Naive thymus-derived CD4-positive, alpha-beta T cell (primary cell): Measurements from ENCODE around the gene SKOR1. TPM values are rescaled to one million over a fixed set of nuclear protein-coding genes. Genes with fewer than 3 reads are reported as not detected.
A peak's percentile ranks its signal among the peaks of the same experiment; 100 is the strongest.

Experiments
- ATAC-seq: fragments of 150-1000 bp; cut with Tn5 transposase; 2 replicates; pipeline ENCODE4 v1.10.0; 2021; ENCODE audit warnings: mild to moderate bottlenecking, moderate library complexity
- CTCF ChIA-PET: fragments of 350-600 bp; sonication (Branson Sonifier 250); formaldehyde crosslinking; loops from one replicate; lab custom pipeline; 2021; ENCODE audit warnings: antibody characterized with exemption; lab: Charles Lee
- POLR2A ChIA-PET: fragments of 350-600 bp; sonication (Branson Sonifier 250); formaldehyde crosslinking; loops from one replicate; lab custom pipeline; 2021; ENCODE audit warnings: antibody characterized with exemption, inconsistent platforms; lab: Charles Lee
- DNase-seq, 9 donors: peaks; one replicate each; pipeline versions ENCODE4 v3.0.0 to v3.0.0-alpha.2; 2020 to 2022; ENCODE audit warnings: mixed read lengths in 1 of 9
- H3K27ac ChIP-seq: one replicate; pipeline ENCODE4 v1.7.0; 2013; ENCODE audit warnings: mild to moderate bottlenecking, low read depth, low read length, moderate library complexity
- H3K27me3 ChIP-seq, 2 donors: one replicate each; pipeline ENCODE4 v1.7.0; 2013; ENCODE audit warnings: low read length in 2 of 2, mild to moderate bottlenecking in 2 of 2, moderate library complexity in 2 of 2; ENCODE audit not compliant: control insufficient read depth in 2 of 2, insufficient read depth in 2 of 2
- H3K36me3 ChIP-seq, 3 experiments: 1 replicate in 2 of 3; 2 replicates in 1 of 3; pipeline ENCODE4 v1.7.0; 2013; ENCODE audit warnings: low read length in 3 of 3, mild to moderate bottlenecking in 3 of 3, moderate library complexity in 1 of 3; ENCODE audit not compliant: insufficient read depth in 3 of 3, control insufficient read depth in 2 of 3
- H3K4me1 ChIP-seq, 2 donors: one replicate each; pipeline ENCODE4 v1.7.0; 2013; ENCODE audit warnings: low read length in 2 of 2, mild to moderate bottlenecking in 2 of 2, moderate library complexity in 1 of 2; ENCODE audit not compliant: control insufficient read depth in 2 of 2, insufficient read depth in 2 of 2
- H3K4me3 ChIP-seq: 2 replicates; pipeline ENCODE4 v1.7.0; 2013; ENCODE audit warnings: mild to moderate bottlenecking, low read length
- H3K9me3 ChIP-seq, 3 experiments: 1 replicate in 2 of 3; 2 replicates in 1 of 3; pipeline ENCODE4 v1.7.0; 2013; ENCODE audit warnings: low read length in 3 of 3; ENCODE audit not compliant: control insufficient read depth in 2 of 3
- H3K27ac Mint-ChIP-seq, 9 donors: one replicate each; pipeline ENCODE4 v1.8.0; 2020 to 2022; ENCODE audit warnings: mixed read lengths in 9 of 9, mild to moderate bottlenecking in 8 of 9, moderate library complexity in 5 of 9, inconsistent platforms in 2 of 9
- H3K27me3 Mint-ChIP-seq, 5 donors: one replicate each; pipeline ENCODE4 v1.8.0; 2021 to 2022; ENCODE audit warnings: mixed read lengths in 5 of 5, mild to moderate bottlenecking in 1 of 5
- H3K36me3 Mint-ChIP-seq, 5 donors: one replicate each; pipeline ENCODE4 v1.8.0; 2020 to 2022; ENCODE audit warnings: mixed read lengths in 5 of 5, mild to moderate bottlenecking in 3 of 5, inconsistent platforms in 1 of 5
- H3K4me1 Mint-ChIP-seq, 7 donors: one replicate each; pipeline ENCODE4 v1.8.0; 2020 to 2022; ENCODE audit warnings: mixed read lengths in 7 of 7, mild to moderate bottlenecking in 3 of 7, inconsistent platforms in 1 of 7
- H3K4me3 Mint-ChIP-seq, 10 donors: one replicate each; pipeline ENCODE4 v1.8.0; 2020 to 2022; ENCODE audit warnings: mild to moderate bottlenecking in 10 of 10, mixed read lengths in 10 of 10, moderate library complexity in 6 of 10, inconsistent platforms in 2 of 10
- H3K9me3 Mint-ChIP-seq, 11 donors: one replicate each; pipeline ENCODE4 v1.8.0; 2020 to 2022; ENCODE audit warnings: mixed read lengths in 11 of 11, mild to moderate bottlenecking in 4 of 11, inconsistent platforms in 1 of 11, moderate library complexity in 1 of 11
- intact Hi-C, 2 donors: fragments of 100-400 bp; cut with micrococcal nuclease; formaldehyde crosslinking; loops; one replicate each; pipeline ENCODE4 v1.15.1; 2023
- polyA plus RNA-seq, 2 donors: library from polyadenylated mRNA; unstranded; fragments of 300-500 nt; fragmentation: Illumina TruSeq; gene quantifications; one replicate each; pipeline ENCODE4 v1.2.3, GENCODE V29; 2021
- total RNA-seq, 6 experiments: library from RNA in 5 of 6; stranded (reverse) in 5 of 6; gene quantifications; 1 replicate in 5 of 6; 2 replicates in 1 of 6; pipeline ENCODE4 v1.2.3 and lab custom pipeline; 2021 to 2026

Gene SKOR1
- total and polyA plus RNA-seq, 7 experiments from 2014 or later: 0.34 to 2.4 (median 0.62) TPM; not detected in 2

- peaks cover 20 to 37% (median 28%) of the 10 kb centered on the region in 5 donors for H3K27me3 Mint-ChIP-seq
- H3K4me1 ChIP-seq: no peaks in the 10 kb centered on the region
- H3K4me3 ChIP-seq: no peak overlapping the region
- CTCF ChIA-PET: no interaction called here
- H3K27ac ChIP-seq: no peak overlapping the region
- DNase-seq (no peak), ATAC-seq (no peak)
- peaks cover 1 to 20% (median 14%) of the 10 kb centered on the region in 5 donors for H3K36me3 Mint-ChIP-seq
- H3K9me3 ChIP-seq: no peaks in the 10 kb centered on the region
- no peaks in the 10 kb centered on the region for H3K36me3 ChIP-seq
- H3K27ac Mint-ChIP-seq: no peak overlapping the region
- H3K9me3 Mint-ChIP-seq: peaks cover 0 to 26% (median 7%) of the 10 kb centered on the region in 11 donors
- POLR2A ChIA-PET: no interaction called here
- H3K4me1 Mint-ChIP-seq: peaks cover 0 to 3% (median 0%) of the 10 kb centered on the region in 7 donors
- H3K4me3 Mint-ChIP-seq: no peak overlapping the region
- no peaks in the 10 kb centered on the region for H3K27me3 ChIP-seq
- intact Hi-C loops: no loop called here
These were observed 10.2 kb upstream of the SKOR1 start for GRCh38 chr15:67815036-67815592.

GRCh38 chr15:67816668-67817067, 8.6 kb upstream of the SKOR1 start:
- Histone ChIP-seq H3K36me3 (no peaks in the 10 kb centered on the region), H3K4me3 (no peak overlapping the region), H3K27me3 (peaks cover 5 to 14% of the 10 kb centered on the region in 2 donors), H3K27ac (no peak overlapping the region), H3K4me1 (peaks cover 0 to 6% of the 10 kb centered on the region in 2 donors), H3K9me3 (no peaks in the 10 kb centered on the region)
- Mint-ChIP-seq H3K27me3 (peaks cover 36 to 53% (median 44%) of the 10 kb centered on the region in 5 donors), H3K9me3 (peaks cover 0 to 26% (median 7%) of the 10 kb centered on the region in 11 donors), H3K4me1 (peaks cover 5 to 17% (median 6%) of the 10 kb centered on the region in 7 donors), H3K27ac (no peak overlapping the region), H3K4me3 (no peak overlapping the region), H3K36me3 (peaks cover 1 to 20% (median 14%) of the 10 kb centered on the region in 5 donors)
- ChIA-PET POLR2A (no interaction called here), CTCF (no interaction called here)
- intact Hi-C loops: no loop called here
- no peak for ATAC-seq
- no peak for DNase-seq

GRCh38 chr15:67818464-67818863, 6.8 kb upstream of the SKOR1 start:
- Histone ChIP-seq H3K9me3 (no peaks in the 10 kb centered on the region), H3K27me3 (peaks cover 10 to 15% of the 10 kb centered on the region in 2 donors), H3K36me3 (no peaks in the 10 kb centered on the region), H3K27ac (no peak overlapping the region), H3K4me1 (peaks cover 0 to 7% of the 10 kb centered on the region in 2 donors), H3K4me3 (no peak overlapping the region)
- peaks cover 49 to 63% (median 58%) of the 10 kb centered on the region in 5 donors for H3K27me3 Mint-ChIP-seq
- POLR2A ChIA-PET: no interaction called here
- CTCF ChIA-PET: no interaction called here
- DNase-seq (no peak), ATAC-seq (no peak)
- H3K27ac Mint-ChIP-seq: no peak overlapping the region
- intact Hi-C loops: no loop called here
- peaks cover 0 to 26% (median 7%) of the 10 kb centered on the region in 11 donors for H3K9me3 Mint-ChIP-seq
- H3K4me1 Mint-ChIP-seq: peaks cover 12 to 28% (median 17%) of the 10 kb centered on the region in 7 donors
- peaks cover 1 to 17% (median 6%) of the 10 kb centered on the region in 5 donors for H3K36me3 Mint-ChIP-seq
- no peak overlapping the region for H3K4me3 Mint-ChIP-seq

- H3K4me3 Mint-ChIP-seq: no peak overlapping the region
- H3K27ac ChIP-seq: no peak overlapping the region
- no peak for ATAC-seq
- peaks cover 59 to 75% (median 68%) of the 10 kb centered on the region in 5 donors for H3K27me3 Mint-ChIP-seq
- peaks cover 10 to 19% of the 10 kb centered on the region in 2 donors for H3K27me3 ChIP-seq
- H3K9me3 Mint-ChIP-seq: peaks cover 0 to 25% (median 7%) of the 10 kb centered on the region in 11 donors
- no peak for DNase-seq
- intact Hi-C loops: no loop called here
- peaks cover 7 to 19% of the 10 kb centered on the region in 2 donors for H3K4me1 ChIP-seq
- H3K27ac Mint-ChIP-seq: no peak overlapping the region
- H3K9me3 ChIP-seq: no peaks in the 10 kb centered on the region
- POLR2A ChIA-PET: no interaction called here
- H3K36me3 Mint-ChIP-seq: peaks cover 1 to 17% (median 6%) of the 10 kb centered on the region in 5 donors
- H3K36me3 ChIP-seq: no peaks in the 10 kb centered on the region
- no peak overlapping the region for H3K4me3 ChIP-seq
- H3K4me1 Mint-ChIP-seq: peaks cover 20 to 39% (median 28%) of the 10 kb centered on the region in 7 donors
- CTCF ChIA-PET: no interaction called here
These were observed 5.7 kb upstream of the SKOR1 start for GRCh38 chr15:67819636-67820035.

- Mint-ChIP-seq H3K36me3 (peaks cover 1 to 16% (median 6%) of the 10 kb centered on the region in 5 donors), H3K27ac (peak overlapping the region in 1 of 9 donors; percentile 55), H3K9me3 (peaks cover 0 to 18% (median 7%) of the 10 kb centered on the region in 11 donors), H3K4me1 (peaks cover 20 to 42% (median 31%) of the 10 kb centered on the region in 7 donors), H3K4me3 (peak overlapping the region in 5 of 10 donors; percentile 2 to 80 (median 40)), H3K27me3 (peaks cover 59 to 81% (median 68%) of the 10 kb centered on the region in 5 donors)
- H3K36me3 ChIP-seq: no peaks in the 10 kb centered on the region
- H3K27ac ChIP-seq: no peak overlapping the region
- no peak for ATAC-seq
- H3K4me3 ChIP-seq: no peak overlapping the region
- H3K9me3 ChIP-seq: no peaks in the 10 kb centered on the region
- peaks cover 7 to 22% of the 10 kb centered on the region in 2 donors for H3K4me1 ChIP-seq
- intact Hi-C loops: no loop called here
- POLR2A ChIA-PET: no interaction called here
- no peak for DNase-seq
- peaks cover 10 to 23% of the 10 kb centered on the region in 2 donors for H3K27me3 ChIP-seq
- CTCF ChIA-PET: no interaction called here
These were observed 5.0 kb upstream of the SKOR1 start for GRCh38 chr15:67820122-67820991.

GRCh38 chr15:67820992-67821783, 4.1 kb upstream of the SKOR1 start:
- DNase-seq (peak in 2 of 9 donors; percentile 39 to 45), ATAC-seq (peak; percentile 70)
- Mint-ChIP-seq H3K27me3 (peaks cover 66 to 89% (median 76%) of the 10 kb centered on the region in 5 donors), H3K4me3 (peak overlapping the region in 8 of 10 donors; percentile 21 to 80 (median 62)), H3K27ac (peak overlapping the region in 3 of 9 donors; percentile 50 to 78 (median 60)), H3K36me3 (peaks cover 0 to 10% (median 5%) of the 10 kb centered on the region in 5 donors), H3K9me3 (peaks cover 0 to 11% (median 5%) of the 10 kb centered on the region in 11 donors), H3K4me1 (peaks cover 27 to 50% (median 36%) of the 10 kb centered on the region in 7 donors)
- Histone ChIP-seq H3K36me3 (no peaks in the 10 kb centered on the region), H3K4me1 (peaks cover 10 to 30% of the 10 kb centered on the region in 2 donors), H3K4me3 (no peak overlapping the region), H3K27me3 (peaks cover 10 to 23% of the 10 kb centered on the region in 2 donors), H3K27ac (no peak overlapping the region), H3K9me3 (no peaks in the 10 kb centered on the region)
- POLR2A ChIA-PET: no interaction called here
- intact Hi-C loops: no loop called here
- CTCF ChIA-PET: no interaction called here
